Body of pancreas (tissue), 4 donors: ENCODE results near the gene TMEM150B.

Experiments used
- POLR2A ChIP-seq, 3 donors: fragments of 450-650 bp; IDR thresholded peaks; one replicate each; pipeline ENCODE4 v1.6.1; 2016; ENCODE audit warnings: antibody characterized with exemption in 3 of 3, mild to moderate bottlenecking in 2 of 3
- TF ChIP-seq, protein P1 (sequence below), 7 experiments: fragments of 450-650 bp in 4 of 7; fragments of 200-600 bp in 3 of 7; sonication (generic) in 3 of 7; IDR thresholded peaks; one replicate each; pipeline ENCODE4 v1.5.1; 2016 to 2019; ENCODE audit warnings: antibody characterized with exemption in 7 of 7

DNA sequence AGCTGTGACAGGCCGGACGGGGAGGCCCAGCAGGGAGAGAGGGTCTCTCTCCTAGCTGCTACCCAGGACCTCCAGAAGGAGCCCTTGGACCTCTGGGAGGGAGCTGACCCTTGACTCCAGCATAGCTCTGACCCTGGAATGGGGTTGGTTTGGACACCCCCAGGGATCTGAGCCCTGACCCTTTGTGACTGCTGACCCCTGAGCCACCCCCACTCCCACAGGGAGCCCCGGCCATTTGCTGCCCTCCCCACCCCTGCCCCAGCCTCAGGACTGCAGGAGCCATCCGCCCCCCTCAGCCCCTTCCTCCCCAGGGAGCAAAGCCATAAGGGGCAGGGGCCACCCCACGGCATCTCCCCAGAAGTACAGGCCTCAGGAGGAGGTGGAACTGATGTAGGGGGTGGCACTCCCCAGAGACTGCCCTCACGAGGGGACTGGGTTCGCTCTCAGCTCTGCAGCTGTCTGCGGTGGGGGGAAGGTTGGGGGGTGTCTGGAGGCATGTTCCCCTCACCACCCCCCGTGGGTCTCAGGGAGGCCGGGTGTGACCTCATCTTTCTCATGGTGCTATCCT is 22.4 kb upstream of the TMEM150B start:
- TF ChIP-seq, protein P1, sequence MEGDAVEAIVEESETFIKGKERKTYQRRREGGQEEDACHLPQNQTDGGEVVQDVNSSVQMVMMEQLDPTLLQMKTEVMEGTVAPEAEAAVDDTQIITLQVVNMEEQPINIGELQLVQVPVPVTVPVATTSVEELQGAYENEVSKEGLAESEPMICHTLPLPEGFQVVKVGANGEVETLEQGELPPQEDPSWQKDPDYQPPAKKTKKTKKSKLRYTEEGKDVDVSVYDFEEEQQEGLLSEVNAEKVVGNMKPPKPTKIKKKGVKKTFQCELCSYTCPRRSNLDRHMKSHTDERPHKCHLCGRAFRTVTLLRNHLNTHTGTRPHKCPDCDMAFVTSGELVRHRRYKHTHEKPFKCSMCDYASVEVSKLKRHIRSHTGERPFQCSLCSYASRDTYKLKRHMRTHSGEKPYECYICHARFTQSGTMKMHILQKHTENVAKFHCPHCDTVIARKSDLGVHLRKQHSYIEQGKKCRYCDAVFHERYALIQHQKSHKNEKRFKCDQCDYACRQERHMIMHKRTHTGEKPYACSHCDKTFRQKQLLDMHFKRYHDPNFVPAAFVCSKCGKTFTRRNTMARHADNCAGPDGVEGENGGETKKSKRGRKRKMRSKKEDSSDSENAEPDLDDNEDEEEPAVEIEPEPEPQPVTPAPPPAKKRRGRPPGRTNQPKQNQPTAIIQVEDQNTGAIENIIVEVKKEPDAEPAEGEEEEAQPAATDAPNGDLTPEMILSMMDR (IDR thresholded peaks at IDR 0.05), result no peak
- no peak for TF ChIP-seq POLR2A (IDR thresholded peaks at IDR 0.05)
